ENCODE measurements around the gene BICRA. TPM values are rescaled to one million over a fixed set of nuclear protein-coding genes. Genes with fewer than 3 reads are reported as not detected.
"Not testable (repeated sequence)": the region's sequence is repeated elsewhere in the genome, so short reads cannot be mapped to it uniquely, and the experiment has no call there.

BICRA gene
- polyA plus RNA-seq, 4 donors = 4.3 to 10.9 (median 8.4) TPM

DNA sequence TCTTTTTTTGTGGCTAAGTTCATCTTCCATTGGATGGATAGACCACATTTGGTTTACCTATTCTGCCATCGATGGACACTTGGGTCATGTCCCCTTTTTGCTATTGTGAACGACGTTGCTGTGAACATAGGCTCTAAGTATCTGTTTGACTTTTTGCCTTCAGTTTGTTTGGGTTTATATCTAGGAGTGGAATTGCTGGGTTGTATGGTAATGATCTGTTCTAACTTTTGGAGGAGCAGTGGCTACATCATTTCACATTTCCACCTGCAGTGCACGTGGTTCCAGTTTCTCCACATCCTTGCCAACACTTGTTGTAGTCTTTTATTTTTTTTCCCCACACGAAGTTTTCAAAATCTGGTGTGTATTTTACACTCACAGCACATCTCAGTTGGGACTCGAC lies 21.7 kb downstream of the BICRA start:
- Histone ChIP-seq H3K27me3 (ENCODE audit: control insufficient read depth in 3 of 3, insufficient read depth in 3 of 3, low read length in 3 of 3) (no peaks in the 10 kb centered on the region), H3K9me3 (ENCODE audit: control insufficient read depth in 2 of 2, insufficient read depth in 1 of 2, low read depth in 1 of 2, low read length in 1 of 2) (no peaks in the 10 kb centered on the region), H3K4me3 (ENCODE audit: low read depth in 1 of 3, low read length in 3 of 3) (no peak overlapping the region), H3K27ac (ENCODE audit: low read depth in 1 of 3, low read length in 2 of 3) (no peak overlapping the region), H3K4me1 (ENCODE audit: control insufficient read depth in 3 of 3, insufficient read depth in 2 of 3, low read depth in 1 of 3, low read length in 2 of 3) (peaks cover 5 to 34% (median 6%) of the 10 kb centered on the region in 3 donors), H3K36me3 (ENCODE audit: control insufficient read depth in 3 of 3, insufficient read depth in 2 of 3, low read depth in 1 of 3, low read length in 3 of 3) (peaks cover 0 to 29% (median 0%) of the 10 kb centered on the region in 3 donors)
- 91 to 96% (median 94%) methylated on average over 6 of the region's 6 CpGs for WGBS, 3 donors
- no peak for FAIRE-seq
- no peak for DNase-seq

GRCh38 chr19:47631681-47632446 lies 22.9 kb downstream of the BICRA start:
- Histone ChIP-seq H3K4me1 (ENCODE audit: control insufficient read depth in 3 of 3, insufficient read depth in 2 of 3, low read depth in 1 of 3, low read length in 2 of 3) (peaks cover 3 to 27% (median 5%) of the 10 kb centered on the region in 3 donors), H3K27ac (ENCODE audit: low read depth in 1 of 3, low read length in 2 of 3) (no peak overlapping the region), H3K4me3 (ENCODE audit: low read depth in 1 of 3, low read length in 3 of 3) (no peak overlapping the region), H3K36me3 (ENCODE audit: control insufficient read depth in 3 of 3, insufficient read depth in 2 of 3, low read depth in 1 of 3, low read length in 3 of 3) (peaks cover 0 to 24% (median 0%) of the 10 kb centered on the region in 3 donors), H3K27me3 (ENCODE audit: control insufficient read depth in 3 of 3, insufficient read depth in 3 of 3, low read length in 3 of 3) (no peaks in the 10 kb centered on the region), H3K9me3 (ENCODE audit: control insufficient read depth in 2 of 2, insufficient read depth in 1 of 2, low read depth in 1 of 2, low read length in 1 of 2) (no peaks in the 10 kb centered on the region)
- DNase-seq (no peak), FAIRE-seq (no peak)
- 88 to 91% (median 90%) methylated on average over 18 of the region's 18 CpGs for WGBS, 3 donors

DNA sequence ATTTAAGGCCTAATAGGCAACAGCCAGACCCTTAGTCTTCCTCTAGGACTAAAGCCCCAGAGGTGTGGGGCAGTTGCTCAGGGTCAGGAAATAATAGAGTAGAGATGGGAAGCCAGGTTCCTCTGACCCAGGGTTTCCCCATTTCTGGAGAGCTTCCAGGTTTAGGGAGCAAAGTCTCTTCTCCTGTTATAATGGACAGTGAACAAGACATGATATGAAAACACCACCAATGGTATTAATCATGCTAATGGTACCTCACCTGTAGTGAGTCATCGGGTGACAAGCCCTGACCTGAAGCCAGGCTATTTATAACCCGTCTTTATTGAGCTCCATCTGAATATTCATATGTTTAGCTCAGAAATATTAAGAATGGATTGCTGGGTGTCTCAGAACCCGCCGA lies 24.6 kb downstream of the BICRA start:
- Histone ChIP-seq H3K4me3 (ENCODE audit: low read depth in 1 of 3, low read length in 3 of 3) (no peak overlapping the region), H3K9me3 (ENCODE audit: control insufficient read depth in 2 of 2, insufficient read depth in 1 of 2, low read depth in 1 of 2, low read length in 1 of 2) (peaks cover 0 to 2% of the 10 kb centered on the region in 2 donors), H3K4me1 (ENCODE audit: control insufficient read depth in 3 of 3, insufficient read depth in 2 of 3, low read depth in 1 of 3, low read length in 2 of 3) (peaks cover 3 to 15% (median 5%) of the 10 kb centered on the region in 3 donors), H3K27me3 (ENCODE audit: control insufficient read depth in 3 of 3, insufficient read depth in 3 of 3, low read length in 3 of 3) (no peaks in the 10 kb centered on the region), H3K36me3 (ENCODE audit: control insufficient read depth in 3 of 3, insufficient read depth in 2 of 3, low read depth in 1 of 3, low read length in 3 of 3) (peaks cover 0 to 28% (median 0%) of the 10 kb centered on the region in 3 donors), H3K27ac (ENCODE audit: low read depth in 1 of 3, low read length in 2 of 3) (peak overlapping the region; percentile 50 to 71 (median 60))
- WGBS, 3 donors = 39 to 67% (median 58%) methylated on average over 4 of the region's 4 CpGs
- FAIRE-seq (no peak), DNase-seq (peak; percentile 51 to 95)

GRCh38 chr19:47633996-47634395 lies 25.1 kb downstream of the BICRA start:
- FAIRE-seq (no peak), DNase-seq (no peak)
- 67 to 85% (median 78%) methylated on average over 11 of the region's 11 CpGs for WGBS, 3 donors
- no peaks in the 10 kb centered on the region for H3K27me3 ChIP-seq (ENCODE audit: control insufficient read depth in 3 of 3, insufficient read depth in 3 of 3, low read length in 3 of 3)
- H3K27ac ChIP-seq (ENCODE audit: low read depth in 1 of 3, low read length in 2 of 3) = peak overlapping the region; percentile 8 to 56 (median 46)
- H3K9me3 ChIP-seq (ENCODE audit: control insufficient read depth in 2 of 2, insufficient read depth in 1 of 2, low read depth in 1 of 2, low read length in 1 of 2) = peaks cover 0 to 2% of the 10 kb centered on the region in 2 donors
- H3K4me3 ChIP-seq (ENCODE audit: low read depth in 1 of 3, low read length in 3 of 3) = no peak overlapping the region
- peaks cover 0 to 32% (median 0%) of the 10 kb centered on the region in 3 donors for H3K36me3 ChIP-seq (ENCODE audit: control insufficient read depth in 3 of 3, insufficient read depth in 2 of 3, low read depth in 1 of 3, low read length in 3 of 3)
- peaks cover 3 to 15% (median 5%) of the 10 kb centered on the region in 3 donors for H3K4me1 ChIP-seq (ENCODE audit: control insufficient read depth in 3 of 3, insufficient read depth in 2 of 3, low read depth in 1 of 3, low read length in 2 of 3)

DNA sequence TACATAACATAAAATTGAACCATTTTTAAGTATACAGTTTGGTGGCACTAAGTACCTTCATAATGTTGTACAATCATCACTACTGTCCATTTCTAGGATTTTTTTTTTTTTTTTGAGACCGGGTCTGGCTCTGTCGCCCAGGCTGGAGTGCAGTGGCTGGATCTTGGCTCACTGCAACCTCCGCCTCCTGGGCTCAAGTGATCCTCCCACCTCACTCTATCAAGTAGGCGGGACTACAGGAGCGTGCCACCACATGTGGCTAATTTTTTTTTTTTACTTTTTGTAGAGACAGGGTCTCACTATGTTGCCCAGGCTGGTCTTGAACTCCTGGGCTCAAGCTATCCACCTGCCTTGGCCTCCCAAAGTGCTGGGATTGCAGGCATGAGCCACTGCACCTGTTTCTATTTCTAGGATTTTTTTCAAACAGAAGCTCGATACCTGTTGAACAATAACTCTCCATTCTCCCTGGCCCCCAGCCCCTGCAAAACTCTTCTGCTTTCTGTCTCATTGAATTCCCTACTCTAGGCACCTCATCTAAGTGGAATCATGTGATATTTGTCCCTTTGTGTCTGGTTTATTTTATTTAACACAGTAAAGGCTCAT lies 26.3 kb downstream of the BICRA start:
- WGBS, 3 donors = 64 to 93% (median 88%) methylated on average over 6 of the region's 6 CpGs
- DNase-seq; H3K4me3 ChIP-seq (ENCODE audit: low read depth in 1 of 3, low read length in 3 of 3); FAIRE-seq; H3K9me3 ChIP-seq (ENCODE audit: control insufficient read depth in 2 of 2, insufficient read depth in 1 of 2, low read depth in 1 of 2, low read length in 1 of 2); H3K27me3 ChIP-seq (ENCODE audit: control insufficient read depth in 3 of 3, insufficient read depth in 3 of 3, low read length in 3 of 3); H3K27ac ChIP-seq (ENCODE audit: low read depth in 1 of 3, low read length in 2 of 3): not testable (repeated sequence)
- peaks cover 0 to 39% (median 2%) of the 10 kb centered on the region in 3 donors for H3K36me3 ChIP-seq (ENCODE audit: control insufficient read depth in 3 of 3, insufficient read depth in 2 of 3, low read depth in 1 of 3, low read length in 3 of 3)
- H3K4me1 ChIP-seq (ENCODE audit: control insufficient read depth in 3 of 3, insufficient read depth in 2 of 3, low read depth in 1 of 3, low read length in 2 of 3) = peaks cover 3 to 15% (median 5%) of the 10 kb centered on the region in 3 donors

GRCh38 chr19:47637550-47637949 lies 28.6 kb downstream of the BICRA start:
- H3K36me3 ChIP-seq (ENCODE audit: control insufficient read depth in 3 of 3, insufficient read depth in 2 of 3, low read depth in 1 of 3, low read length in 3 of 3) = peaks cover 0 to 31% (median 2%) of the 10 kb centered on the region in 3 donors
- H3K4me1 ChIP-seq (ENCODE audit: control insufficient read depth in 3 of 3, insufficient read depth in 2 of 3, low read depth in 1 of 3, low read length in 2 of 3) = peaks cover 3 to 15% (median 5%) of the 10 kb centered on the region in 3 donors
- peaks cover 0 to 7% of the 10 kb centered on the region in 2 donors for H3K9me3 ChIP-seq (ENCODE audit: control insufficient read depth in 2 of 2, insufficient read depth in 1 of 2, low read depth in 1 of 2, low read length in 1 of 2)
- H3K27ac ChIP-seq (ENCODE audit: low read depth in 1 of 3, low read length in 2 of 3) = peak overlapping the region in 1 of 3 donors; percentile 0
- 80 to 94% (median 83%) methylated on average over 11 of the region's 11 CpGs for WGBS, 3 donors
- no peak for DNase-seq
- H3K4me3 ChIP-seq (ENCODE audit: low read depth in 1 of 3, low read length in 3 of 3) = no peak overlapping the region
- no peak for FAIRE-seq
- H3K27me3 ChIP-seq (ENCODE audit: control insufficient read depth in 3 of 3, insufficient read depth in 3 of 3, low read length in 3 of 3) = no peaks in the 10 kb centered on the region

- DNase-seq = no peak
- Histone ChIP-seq H3K4me3 (ENCODE audit: low read depth in 1 of 3, low read length in 3 of 3) (no peak overlapping the region), H3K27me3 (ENCODE audit: control insufficient read depth in 3 of 3, insufficient read depth in 3 of 3, low read length in 3 of 3) (no peaks in the 10 kb centered on the region), H3K9me3 (ENCODE audit: control insufficient read depth in 2 of 2, insufficient read depth in 1 of 2, low read depth in 1 of 2, low read length in 1 of 2) (peaks cover 0 to 7% of the 10 kb centered on the region in 2 donors), H3K36me3 (ENCODE audit: control insufficient read depth in 3 of 3, insufficient read depth in 2 of 3, low read depth in 1 of 3, low read length in 3 of 3) (peaks cover 0 to 43% (median 2%) of the 10 kb centered on the region in 3 donors), H3K4me1 (ENCODE audit: control insufficient read depth in 3 of 3, insufficient read depth in 2 of 3, low read depth in 1 of 3, low read length in 2 of 3) (peaks cover 0 to 2% (median 0%) of the 10 kb centered on the region in 3 donors), H3K27ac (ENCODE audit: low read depth in 1 of 3, low read length in 2 of 3) (no peak overlapping the region)
- 80 to 83% (median 82%) methylated on average over 5 of the region's 5 CpGs for WGBS, 3 donors
- FAIRE-seq = no peak
Measured at GRCh38 chr19:47641891-47642485, 33.1 kb downstream of the BICRA start.

- peaks cover 0 to 34% (median 2%) of the 10 kb centered on the region in 3 donors for H3K36me3 ChIP-seq (ENCODE audit: control insufficient read depth in 3 of 3, insufficient read depth in 2 of 3, low read depth in 1 of 3, low read length in 3 of 3)
- no peak overlapping the region for H3K4me3 ChIP-seq (ENCODE audit: low read depth in 1 of 3, low read length in 3 of 3)
- no peak overlapping the region for H3K27ac ChIP-seq (ENCODE audit: low read depth in 1 of 3, low read length in 2 of 3)
- 92 to 94% (median 94%) methylated on average over 5 of the region's 5 CpGs for WGBS, 3 donors
- peaks cover 0 to 5% of the 10 kb centered on the region in 2 donors for H3K9me3 ChIP-seq (ENCODE audit: control insufficient read depth in 2 of 2, insufficient read depth in 1 of 2, low read depth in 1 of 2, low read length in 1 of 2)
- DNase-seq (no peak), FAIRE-seq (no peak)
- H3K27me3 ChIP-seq (ENCODE audit: control insufficient read depth in 3 of 3, insufficient read depth in 3 of 3, low read length in 3 of 3) = no peaks in the 10 kb centered on the region
- H3K4me1 ChIP-seq (ENCODE audit: control insufficient read depth in 3 of 3, insufficient read depth in 2 of 3, low read depth in 1 of 3, low read length in 2 of 3) = peaks cover 2 to 9% (median 3%) of the 10 kb centered on the region in 3 donors
Measured at GRCh38 chr19:47643281-47643680, 34.3 kb downstream of the BICRA start.

Data from small intestine (tissue), 7 donors.